Hematopoietic multipotent progenitor cell treated with erythropoietin and hydrocortisone succinate and interleukin-3 and kit ligand, for 15 days (in vitro differentiated cells): ENCODE measurements around the gene SKP2.
"Not testable (repeated sequence)": the region's sequence is repeated elsewhere in the genome, so short reads cannot be mapped to it uniquely, and the experiment has no call there.

Experiments used
- DNase-seq: peaks from one replicate; pipeline ENCODE4 v3.0.0-alpha.2; 2015; ENCODE audit warnings: low spot score

The SKP2 gene

DNA sequence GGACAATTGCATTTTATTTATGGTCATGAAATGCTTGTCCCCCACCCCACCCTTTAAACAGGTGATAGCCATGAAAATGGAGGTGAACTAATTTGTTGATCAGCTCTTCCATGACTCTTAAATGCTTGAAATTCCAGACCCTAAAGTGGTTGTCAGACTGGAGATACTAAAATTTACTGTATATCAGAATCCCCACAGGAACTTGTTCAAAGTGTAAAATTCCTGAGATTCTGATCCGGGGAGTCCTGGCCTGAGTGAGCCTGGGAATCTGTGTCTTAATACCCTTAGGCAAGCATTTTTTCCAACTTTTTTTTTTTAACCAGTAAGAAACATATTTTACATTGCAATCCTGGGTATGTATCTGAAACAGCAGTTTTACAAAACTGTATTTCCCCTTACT is 4.7 kb downstream of the SKP2 start:
- no peak for DNase-seq

DNA sequence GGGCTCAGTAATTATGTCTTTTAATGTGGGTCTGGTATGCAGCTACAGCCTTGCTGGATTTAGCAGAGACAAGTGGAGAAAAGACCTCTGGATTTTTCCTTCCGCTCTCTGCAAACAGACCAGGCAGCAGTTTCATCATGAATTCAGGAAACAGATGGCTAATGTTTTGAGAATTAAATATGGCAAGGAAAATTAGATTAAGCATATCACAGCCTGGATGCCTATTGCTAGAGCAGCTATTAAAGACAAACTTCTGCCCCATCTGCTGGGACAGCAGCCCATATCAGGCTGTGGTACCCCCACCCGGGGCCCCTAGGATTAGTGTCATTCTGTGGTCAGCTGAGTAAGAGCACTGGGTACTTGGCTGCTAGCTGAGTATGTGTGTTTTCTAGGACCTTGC is 6.2 kb downstream of the SKP2 start:
- DNase-seq = no peak

DNA sequence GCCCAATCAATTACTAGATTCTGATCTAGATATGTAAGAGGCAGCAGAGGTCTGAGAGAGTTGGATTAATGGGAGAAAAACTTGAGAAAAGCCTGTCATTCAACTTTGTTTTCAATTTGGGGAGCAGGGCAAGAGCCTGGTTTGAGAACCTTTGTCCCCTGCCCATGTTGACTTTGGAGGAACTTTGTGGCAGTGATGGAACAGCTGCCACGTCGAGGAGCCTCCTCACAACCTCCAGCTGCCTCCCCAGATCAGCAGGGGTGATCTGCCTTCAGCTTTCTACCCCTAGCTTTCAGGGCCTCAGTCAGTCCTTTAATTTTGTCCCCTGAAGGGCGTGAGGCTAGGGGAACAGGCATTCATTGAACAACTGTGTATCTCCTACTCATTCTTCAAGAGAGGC is 8.7 kb downstream of the SKP2 start:
- DNase-seq = no peak

DNA sequence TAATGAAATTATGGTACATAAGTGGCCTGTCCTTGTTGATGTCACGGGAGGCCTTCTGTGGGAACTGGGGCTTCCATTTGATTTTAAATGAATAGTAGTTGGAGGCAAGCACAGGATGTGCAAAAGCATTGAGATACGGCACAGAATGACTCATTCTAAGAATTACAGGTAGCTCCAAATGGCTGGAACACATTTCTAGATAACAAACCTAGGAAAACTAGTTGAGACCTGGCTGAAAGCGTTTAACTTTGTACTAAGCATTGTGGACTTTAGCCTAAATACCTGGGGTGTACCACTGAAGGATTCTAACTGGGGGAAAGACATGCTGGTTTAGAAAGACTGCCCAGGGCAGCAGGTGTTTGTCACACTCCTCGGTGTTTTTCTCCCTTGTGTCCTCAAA is 9.4 kb downstream of the SKP2 start:
- DNase-seq = no peak

- no peak for DNase-seq
These were observed 11.0 kb downstream of the SKP2 start for GRCh38 chr5:36162810-36163486.

DNA sequence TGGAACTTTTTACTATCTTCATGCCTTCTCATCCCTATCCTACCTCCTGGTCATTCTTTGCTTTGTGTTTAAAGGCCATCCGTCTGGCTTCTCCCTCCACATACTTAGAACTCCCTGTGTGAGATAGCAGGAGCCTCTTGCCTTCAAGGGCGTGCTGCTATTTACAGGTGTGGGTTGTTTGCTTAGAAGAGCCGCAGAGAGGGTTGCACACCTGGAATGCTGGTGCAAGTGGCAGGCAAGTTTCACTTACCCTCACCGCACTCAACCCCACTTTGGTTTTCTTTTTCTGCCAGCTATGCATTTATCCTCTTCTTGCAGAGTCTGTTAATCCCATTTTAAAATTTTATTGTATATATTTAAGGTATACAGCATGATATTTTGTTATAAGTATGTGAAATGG is 12.6 kb downstream of the SKP2 start:
- no peak for DNase-seq

- no peak for DNase-seq
These were observed 16.8 kb downstream of the SKP2 start for GRCh38 chr5:36168737-36169136.

GRCh38 chr5:36170832-36171424 is 19.0 kb downstream of the SKP2 start:
- DNase-seq = no peak

DNA sequence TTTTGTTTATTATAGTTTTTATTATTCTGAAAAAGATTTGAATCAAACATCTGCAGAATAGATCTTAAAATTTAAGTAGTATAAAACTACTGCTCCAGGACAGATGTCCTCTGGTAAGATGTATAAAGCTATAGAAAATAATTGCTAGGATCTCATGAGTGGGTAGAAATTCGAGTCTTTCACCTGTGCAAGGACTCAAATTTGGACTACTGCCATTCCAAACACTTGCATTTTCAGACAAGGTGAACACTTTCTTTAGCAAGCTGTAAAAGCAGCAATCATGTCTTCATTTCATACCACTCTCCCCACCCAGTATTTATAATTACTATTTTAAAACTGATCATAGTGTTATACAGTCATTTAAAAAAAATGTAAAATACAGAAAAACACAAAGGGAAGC is 20.7 kb downstream of the SKP2 start:
- no peak for DNase-seq

DNA sequence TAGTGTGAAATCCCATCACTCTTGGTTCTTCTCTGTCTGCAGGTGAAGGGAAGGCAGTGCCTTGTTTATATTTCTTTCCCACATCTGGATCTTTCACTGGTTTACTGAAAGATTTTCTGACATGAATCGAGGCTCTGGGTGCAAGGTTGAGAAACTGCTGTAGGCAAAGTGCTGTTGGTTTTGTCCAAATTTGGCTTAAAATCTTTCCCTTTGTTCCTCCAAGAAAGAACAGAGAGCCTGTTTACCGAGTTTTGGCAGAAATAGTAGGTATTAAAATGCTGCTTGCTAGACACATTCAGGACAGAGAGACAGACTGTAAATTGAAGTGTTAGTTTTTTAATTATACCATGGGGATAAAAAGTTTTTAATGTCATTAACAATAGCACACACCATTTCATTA is 21.5 kb downstream of the SKP2 start:
- DNase-seq = no peak

DNA sequence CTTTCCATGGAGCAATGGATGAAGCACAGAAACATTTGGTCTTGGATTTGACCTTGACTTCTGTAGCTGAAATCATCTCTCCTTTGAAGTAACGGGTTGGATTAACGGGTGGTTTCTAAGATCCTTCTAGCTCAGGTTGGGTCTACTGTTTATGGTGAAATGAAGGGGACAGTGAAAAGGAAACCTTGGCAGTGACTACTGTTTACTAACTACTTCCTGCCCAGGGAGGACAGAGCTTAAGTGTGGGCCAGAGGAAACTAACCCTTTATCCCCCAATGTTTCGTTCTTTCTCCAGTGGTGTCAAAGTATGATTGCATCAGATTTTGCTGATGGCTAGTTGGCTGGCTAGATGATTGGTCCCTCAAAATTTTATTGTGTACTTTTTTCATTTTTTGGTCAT is 22.2 kb downstream of the SKP2 start:
- no peak for DNase-seq

DNA sequence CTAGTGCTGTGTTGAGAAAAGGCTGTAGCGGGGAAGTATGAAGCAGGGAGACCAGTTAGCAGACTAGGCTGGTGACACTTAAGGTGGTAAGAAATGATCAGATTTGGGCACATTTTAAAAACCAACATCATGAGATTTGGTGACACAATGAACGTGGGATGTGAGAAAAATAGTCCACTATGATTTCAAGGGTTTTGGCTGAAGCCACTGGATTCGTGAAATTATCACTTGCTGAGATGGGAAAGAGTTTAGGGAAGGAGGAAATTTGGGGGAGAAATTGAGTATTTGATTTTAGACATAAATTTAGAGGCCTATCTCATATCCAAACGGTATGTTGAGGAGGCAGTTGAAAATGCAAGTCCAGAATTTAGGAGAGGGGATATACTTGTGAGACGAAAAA is 23.1 kb downstream of the SKP2 start:
- DNase-seq = no peak

DNA sequence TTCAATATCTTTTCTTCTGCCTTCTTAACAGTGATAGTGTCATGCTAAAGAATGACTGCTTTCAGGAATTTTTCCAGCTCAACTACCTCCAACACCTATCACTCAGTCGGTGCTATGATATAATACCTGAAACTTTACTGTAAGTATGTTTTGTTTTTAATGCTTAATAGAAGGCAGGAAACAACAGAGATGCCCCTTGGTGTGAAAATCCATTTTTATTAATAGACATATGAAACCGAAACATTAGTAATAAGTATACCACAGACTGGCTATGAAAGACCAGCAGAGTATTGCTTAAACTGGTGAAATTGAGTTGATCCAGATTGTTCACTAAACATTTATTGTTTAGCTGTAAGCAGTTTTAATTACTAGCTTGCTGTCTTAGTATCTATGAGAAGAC is 25.2 kb downstream of the SKP2 start:
- no peak for DNase-seq

- peak; percentile 40 for DNase-seq
These were observed 26.0 kb downstream of the SKP2 start for GRCh38 chr5:36177715-36178523.

GRCh38 chr5:36178524-36178890 is 26.6 kb downstream of the SKP2 start:
- no peak for DNase-seq

- DNase-seq = no peak
These were observed 28.0 kb downstream of the SKP2 start for GRCh38 chr5:36179950-36180349.

DNA sequence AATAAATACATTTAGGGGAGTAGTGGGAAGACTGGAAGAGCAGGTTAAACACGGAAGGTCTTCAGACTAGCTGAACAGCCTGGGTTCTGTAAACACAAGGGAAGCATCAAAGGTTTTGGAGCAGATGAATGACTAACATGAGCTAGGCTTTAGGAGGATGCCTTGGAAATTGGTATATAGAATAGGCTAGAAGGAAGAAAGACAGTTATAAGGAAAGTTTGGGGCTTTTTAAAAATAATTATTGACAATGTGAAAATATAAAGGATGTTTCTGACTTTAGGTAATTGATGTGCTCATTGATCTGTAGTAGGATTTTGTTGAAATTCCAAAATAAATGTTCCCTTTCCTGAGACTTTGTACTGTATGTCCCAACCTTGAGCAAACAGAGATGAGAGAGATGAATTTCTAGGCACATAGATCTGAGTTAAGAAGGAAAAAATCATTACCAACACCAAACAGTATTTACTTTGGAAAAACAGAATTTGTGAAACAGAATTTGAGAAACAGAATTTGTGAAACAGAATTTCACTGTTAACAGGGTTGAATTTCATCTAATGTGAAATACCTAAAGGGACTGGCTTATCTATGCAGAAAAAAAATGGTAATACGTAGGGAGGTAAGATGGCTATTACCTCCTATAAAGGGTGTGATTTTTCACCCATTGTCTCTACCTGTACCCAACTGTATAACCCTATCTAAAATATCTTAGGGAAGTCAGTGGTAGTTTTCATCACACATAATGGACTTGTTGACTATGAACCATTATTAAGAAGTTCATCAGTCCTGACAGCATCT is 28.8 kb downstream of the SKP2 start:
- DNase-seq = no peak

- no peak for DNase-seq
These were observed 29.9 kb downstream of the SKP2 start for GRCh38 chr5:36181774-36182173.

- not testable (repeated sequence) for DNase-seq
These were observed 32.5 kb downstream of the SKP2 start for GRCh38 chr5:36184408-36184807.

DNA sequence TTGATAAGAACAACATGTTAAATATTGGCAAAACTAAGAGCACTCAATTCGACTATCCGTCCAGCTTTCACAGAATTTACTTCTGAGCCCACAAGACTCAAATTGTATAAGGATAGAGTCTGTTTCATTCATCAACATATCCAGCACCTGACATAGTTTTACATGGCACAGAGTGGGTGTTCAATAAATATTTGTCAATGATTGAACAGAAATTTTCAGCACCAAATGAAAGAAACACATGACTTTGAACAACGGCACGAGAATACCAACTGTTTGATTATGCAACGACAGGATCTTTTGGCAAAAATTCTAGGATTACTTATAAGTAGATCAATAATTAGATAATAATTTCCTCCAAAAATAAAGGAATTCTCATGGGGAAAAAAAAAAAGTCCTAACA is 41.8 kb downstream of the SKP2 start:
- no peak for DNase-seq

DNA sequence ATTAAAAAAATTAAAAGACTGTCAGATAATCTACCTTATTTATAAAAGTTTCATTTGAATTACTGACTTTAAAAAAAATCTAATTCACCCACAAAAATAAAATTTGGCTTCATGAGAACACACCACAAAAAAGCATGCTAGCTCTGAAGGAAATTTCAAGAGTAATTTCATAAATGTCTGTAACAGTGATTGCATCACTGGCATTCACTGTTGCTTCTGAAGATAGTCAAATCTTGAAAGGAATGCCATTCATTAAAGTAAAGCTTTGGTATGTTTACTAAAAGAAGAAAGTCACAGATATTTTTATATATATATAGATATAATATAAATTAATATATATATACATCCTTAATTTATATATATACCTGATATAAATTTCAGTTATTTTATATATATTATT is 46.4 kb downstream of the SKP2 start:
- DNase-seq = no peak

DNA sequence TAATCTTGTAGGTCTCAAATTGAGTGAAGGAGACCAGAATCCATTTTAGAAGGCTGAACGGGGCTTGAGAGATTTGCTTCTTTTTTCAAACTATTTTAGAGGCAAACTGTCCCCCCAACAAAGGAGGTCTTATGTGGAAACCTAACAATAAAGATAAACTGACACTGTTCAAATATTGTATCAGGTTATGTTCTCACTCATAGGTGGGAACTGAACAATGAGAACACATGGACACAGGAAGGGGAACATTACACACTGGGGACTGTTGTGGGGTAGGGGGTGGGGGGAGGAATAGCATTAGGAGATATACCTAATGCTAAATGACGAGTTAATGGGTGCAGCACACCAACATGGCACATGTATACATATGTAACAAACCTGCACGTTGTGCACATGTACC is 46.9 kb downstream of the SKP2 start:
- DNase-seq = not testable (repeated sequence)

DNA sequence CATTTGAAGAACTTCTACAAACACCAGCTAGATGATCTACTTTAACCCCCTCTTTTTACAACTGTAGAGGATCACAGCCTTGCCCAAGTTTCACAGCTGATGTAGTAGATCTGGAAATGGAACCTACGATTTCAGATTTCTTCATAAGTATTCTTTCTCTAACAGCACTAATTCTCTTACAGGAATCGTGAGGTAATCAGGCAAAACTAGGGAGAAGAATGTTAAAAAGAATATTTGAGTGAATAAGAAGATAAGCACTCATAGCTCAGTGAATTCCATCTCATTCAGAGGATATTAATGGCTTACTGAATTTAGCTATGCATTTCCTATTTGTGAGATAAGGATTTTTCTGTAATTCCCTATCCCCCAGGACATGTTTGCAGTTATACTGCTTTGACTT is 47.7 kb downstream of the SKP2 start:
- no peak for DNase-seq
